GM21423 (cell line): ENCODE measurements around the gene ALG3.

Experiments
- ATAC-seq: cut with Tn5 transposase; IDR thresholded peaks from one replicate; pipeline ENCODE4 v1.9.1; 2021; ENCODE audit warnings: mild to moderate bottlenecking, moderate library complexity; ENCODE audit not compliant: unreplicated experiment

The ALG3 gene

DNA sequence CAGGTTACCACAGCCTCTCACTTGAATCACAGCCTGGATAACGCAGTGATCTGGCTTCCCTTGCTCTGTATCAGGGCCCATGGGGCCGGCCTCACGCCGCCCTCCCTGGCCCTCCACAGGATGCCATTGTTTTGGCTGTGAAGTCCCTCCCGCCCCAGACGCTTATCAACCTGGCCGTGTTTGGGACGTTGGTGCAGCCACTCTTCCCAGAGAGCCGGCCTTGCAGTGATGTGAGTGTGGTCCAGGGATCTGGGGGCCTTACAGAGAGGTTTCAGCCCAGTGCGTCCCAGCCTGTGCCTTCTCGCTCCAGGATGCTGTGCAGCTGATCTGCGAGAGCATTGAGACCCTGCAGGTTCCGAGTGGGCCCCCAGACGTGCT lies 12.7 kb downstream of the ALG3 start:
- ATAC-seq = no peak

DNA sequence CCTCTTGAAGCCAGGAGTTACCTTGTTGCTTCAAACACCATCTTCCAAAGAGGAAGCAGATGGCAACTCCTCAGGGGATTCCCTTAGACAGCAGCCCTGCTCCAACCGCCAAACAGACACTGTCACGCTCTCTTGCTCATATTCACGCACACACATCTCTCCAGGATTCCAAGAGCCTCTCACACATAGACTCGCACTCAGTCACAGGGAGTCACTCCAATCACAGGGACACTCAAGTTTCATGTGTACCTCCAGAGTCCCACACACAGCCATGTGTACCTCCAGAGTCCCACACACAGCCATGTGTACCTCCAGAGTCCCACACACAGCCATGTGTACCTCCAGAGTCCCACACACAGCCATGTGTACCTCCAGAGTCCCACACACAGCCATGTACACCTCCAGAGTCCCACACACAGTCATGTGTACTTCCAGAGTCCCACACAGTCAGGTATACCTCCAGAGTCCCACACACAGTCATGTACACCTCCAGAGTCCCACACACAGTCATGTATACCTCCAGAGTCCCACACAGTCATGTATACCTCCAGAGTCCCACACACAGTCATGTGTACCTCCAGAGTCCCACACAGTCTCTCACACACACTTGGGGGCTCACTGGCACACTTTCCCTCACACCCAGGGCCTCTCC lies 13.3 kb downstream of the ALG3 start:
- ATAC-seq = no peak

DNA sequence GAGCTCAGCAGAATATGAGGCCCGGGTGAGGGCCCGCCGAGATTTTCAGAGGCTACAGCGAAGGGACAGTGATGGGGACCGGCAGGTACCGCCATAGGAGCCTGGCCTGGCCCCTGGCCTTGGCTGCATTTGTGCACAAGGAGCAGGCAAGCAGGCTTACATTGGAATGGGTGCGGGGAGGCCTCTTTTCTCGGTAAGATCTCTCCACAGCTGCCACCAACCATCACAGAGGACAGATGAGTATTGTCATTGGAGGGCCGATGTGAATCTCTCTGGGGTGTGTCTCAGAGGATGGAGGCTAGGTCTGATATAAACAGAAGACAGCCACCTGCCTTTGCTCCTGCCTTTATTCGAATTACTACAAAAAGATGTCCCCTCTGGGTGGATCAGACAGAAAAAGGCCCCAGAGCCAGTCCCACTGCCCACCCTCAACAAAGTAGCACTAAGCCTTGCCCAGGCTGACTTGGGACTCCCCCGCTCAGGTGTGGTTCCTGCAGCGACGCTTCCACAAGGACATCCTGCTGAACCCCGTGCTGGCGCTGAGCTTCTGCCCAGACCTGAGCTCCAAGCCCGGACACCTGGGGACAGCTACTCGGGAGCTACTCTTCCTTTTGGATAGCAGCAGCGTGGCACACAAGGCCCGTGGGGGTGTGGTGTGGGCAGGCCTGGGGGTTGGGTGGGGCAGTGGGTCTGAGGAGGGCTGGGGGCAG lies 13.9 kb downstream of the ALG3 start:
- ATAC-seq = no peak

DNA sequence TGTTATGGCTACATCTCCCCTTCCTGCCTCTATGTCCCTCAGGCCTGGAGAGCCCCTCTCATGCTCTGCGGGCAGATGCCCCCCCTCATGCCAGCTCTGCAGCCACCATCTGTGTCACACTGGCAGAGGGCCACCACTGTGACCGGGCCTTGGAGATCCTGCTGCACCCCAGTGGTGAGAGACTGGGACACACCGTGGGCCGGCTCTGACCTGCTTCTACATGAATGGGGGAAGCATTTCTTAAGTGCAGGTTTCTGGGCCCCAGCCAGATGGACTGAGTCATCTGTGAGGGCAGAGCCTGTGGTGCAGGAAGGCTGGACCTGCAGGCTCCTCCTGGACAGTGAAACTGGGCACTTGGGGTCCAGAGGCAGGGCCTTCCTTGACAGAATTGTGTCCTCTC lies 14.5 kb downstream of the ALG3 start:
- ATAC-seq = no peak

DNA sequence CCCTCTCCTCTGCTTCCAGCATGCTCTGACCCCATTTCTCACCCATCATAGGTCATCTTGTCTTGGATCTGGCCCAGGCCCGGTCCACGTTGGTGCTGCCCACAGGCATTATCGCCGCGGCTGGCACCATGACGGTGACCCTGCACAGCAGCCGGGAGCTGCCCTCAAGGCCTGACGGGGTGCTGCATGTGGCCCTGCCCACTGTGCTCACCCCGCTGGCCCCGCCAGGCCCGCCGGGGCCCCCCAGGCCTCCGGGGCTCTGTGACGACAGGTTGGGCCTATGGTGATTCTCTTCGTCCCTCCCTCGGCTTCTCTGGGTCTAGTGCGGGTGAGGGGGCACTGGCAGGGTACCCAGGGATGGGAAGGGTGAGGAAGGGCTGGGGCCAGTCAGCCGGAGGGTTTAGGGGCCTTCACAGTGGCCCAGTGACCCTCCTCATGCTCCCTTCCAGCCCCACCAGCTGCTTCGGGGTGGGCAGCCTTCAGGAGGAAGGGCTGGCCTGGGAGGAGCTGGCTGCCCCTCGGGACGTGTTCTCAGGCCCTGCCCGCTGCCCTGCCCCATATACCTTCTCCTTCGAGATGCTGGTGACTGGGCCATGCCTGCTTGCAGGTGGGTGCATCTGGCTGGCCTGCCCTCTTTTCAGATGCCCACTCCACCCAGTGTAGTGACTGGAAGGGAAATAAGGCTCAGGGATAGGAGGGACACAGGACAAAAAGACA lies 15.5 kb downstream of the ALG3 start:
- no peak for ATAC-seq

DNA sequence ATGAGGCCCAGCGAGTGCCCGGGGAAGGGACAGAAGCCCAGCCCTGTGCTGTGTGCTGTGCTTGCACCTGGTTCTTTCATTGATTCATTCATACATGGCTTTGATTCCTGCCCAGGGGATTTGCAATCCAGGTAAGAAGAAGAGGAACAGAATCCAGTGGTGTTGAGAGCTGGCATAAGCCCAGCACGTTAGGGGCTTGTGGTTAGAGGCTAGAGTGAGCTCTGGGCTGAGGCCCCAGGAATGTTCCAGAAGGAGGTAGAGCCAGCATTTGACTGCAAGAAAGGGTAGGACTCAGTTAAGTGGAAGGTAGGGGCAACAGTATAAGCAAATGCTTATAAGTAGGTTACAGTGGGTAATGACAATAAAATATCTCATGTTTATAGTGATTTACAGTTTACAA lies 17.1 kb downstream of the ALG3 start:
- no peak for ATAC-seq

DNA sequence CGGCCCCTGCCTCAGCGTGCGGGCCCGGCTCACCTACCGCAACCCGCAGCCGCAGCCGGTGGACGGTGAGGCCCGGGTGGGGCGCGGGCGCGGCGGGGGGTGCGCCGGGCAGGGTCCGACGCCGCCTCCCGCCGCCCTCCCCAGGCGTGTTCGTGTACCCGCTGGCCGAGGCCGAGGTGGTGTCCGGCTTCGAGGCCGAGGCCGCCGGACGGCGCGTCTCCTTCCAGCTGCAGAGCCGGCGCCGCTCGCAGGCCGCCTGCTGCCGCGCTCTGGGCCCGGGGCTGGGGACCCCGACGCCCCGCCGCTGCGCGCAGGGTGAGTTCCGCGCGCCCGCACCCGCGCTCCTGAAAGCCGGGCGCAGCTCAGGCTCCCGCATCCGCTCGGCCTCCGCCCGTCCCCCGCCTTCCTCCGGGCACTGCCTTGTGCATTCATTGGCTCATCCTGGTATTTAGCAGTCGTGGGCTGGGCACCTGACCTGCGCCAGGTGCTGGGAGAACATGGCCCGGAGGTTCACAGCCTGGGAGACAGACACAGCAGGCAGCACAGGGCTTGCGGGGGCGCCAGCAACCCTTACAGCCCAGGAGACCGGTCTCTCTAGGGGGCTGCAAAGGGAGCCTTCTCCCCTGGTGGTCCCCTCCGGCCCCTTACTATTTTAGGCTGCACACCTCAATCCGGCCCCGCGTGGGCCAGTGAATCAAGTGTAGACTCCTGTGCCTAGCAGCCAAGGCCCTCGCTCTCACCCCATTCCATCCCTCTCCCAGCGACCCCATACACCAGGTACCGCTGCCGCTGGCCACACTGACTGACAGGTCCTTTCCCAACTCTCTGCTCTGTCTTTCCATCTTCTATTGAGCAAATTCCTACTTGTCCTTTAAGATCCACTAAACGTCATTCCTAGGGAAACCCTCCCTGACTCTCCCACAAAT lies 17.9 kb downstream of the ALG3 start:
- ATAC-seq = no peak

DNA sequence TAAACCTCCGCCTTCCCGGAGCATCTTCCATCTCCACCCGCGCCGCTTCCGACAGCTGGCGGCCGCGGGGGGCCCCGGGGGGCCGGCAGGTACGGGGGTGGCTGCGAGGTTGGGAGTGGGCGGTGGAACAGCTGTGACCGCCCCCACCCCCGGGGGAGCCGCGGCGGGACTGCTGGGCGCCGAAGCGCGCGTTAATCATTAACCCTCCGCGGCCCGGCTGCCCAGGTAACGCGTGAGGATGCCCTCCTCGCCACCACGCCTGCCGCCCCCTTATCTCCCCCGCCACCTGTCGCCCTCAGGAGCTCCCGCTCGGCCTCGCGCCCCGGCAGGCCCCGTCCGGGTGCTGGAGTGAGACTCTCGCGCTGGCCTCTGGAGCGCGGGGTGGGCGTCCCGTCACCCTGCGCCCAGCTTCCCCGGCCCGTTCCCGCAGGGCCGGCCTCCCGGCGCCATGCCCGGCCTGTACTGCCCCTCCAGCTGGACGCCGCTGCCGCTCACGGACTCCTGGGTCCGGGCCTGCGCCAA lies 18.6 kb downstream of the ALG3 start:
- no peak for ATAC-seq

DNA sequence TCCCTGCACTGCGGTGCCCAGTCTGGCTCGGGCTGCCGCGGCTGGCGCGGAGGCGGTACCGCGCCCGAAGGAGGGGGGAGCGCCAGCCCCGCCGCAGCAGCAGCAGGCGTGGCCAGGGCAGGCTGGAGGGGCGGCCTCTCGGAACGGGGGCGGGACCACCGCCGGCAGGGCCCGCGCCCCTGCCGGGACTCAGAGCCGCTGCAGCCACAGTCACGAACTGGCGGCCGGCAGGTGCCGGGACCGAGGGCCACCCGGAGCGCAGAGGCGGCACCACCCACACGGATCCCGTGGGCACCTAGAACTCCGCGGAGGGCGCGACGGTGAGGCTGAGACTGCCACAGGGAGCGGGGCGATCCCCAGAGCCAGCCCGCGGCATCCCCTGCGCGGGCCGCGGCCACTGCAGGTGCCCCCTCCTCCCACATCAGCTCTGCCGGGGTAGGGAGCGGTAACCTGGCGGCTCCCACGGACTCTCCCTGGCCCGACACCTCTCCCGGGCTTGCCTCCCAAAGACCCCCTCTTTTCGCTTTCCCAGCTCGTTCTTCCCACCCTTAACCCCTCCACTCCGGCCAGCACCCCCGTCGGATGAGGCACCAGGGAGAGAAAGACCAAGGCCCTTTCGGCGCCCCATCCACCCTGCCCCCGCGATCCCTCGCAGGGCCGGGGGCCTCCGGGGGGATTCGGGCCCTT lies 19.2 kb downstream of the ALG3 start, which contains the start of gene VWA5B2:
VWA5B2 (plus strand) TSS at position 192 of the 687 bp plus-strand sequence. CDS start 944 bp downstream, outside the sequence.
- peak; percentile 85 for ATAC-seq

DNA sequence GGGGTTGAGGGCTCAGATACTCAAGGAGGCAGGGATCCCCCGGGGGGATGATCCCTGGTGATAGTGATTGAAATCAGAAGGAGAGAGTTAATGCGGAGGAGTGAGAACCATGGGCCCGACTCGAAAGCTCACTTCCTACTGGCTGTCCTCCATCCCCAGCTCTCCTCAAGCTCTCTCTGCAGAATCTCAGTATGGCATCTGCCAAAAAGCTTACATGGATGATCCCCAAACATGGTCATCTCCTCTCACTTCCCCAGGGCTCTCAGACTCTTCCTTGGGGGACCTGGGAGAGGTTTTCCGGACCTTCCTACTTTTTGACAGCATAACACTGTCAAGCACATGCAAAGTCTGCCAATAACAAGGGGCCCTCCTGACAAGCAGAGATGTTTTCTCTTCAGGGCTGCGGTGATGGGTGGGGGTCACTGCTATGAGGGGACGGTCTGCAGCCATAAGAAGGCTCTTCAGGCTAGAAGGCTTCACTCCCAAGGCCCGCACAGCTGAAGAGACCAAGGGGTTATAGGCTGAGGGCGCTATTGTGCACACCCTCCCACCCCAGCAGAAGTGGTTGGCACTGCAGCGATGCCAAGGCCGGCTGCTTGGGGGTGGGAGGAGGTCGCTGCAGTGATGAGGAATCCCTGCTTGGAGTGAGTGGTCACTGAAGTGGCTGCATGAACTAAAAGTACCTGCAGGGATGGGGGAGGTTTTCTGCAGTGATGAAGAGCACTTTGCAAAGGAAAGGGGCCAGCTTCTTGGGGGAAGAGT lies 20.2 kb downstream of the ALG3 start:
- ATAC-seq = no peak

DNA sequence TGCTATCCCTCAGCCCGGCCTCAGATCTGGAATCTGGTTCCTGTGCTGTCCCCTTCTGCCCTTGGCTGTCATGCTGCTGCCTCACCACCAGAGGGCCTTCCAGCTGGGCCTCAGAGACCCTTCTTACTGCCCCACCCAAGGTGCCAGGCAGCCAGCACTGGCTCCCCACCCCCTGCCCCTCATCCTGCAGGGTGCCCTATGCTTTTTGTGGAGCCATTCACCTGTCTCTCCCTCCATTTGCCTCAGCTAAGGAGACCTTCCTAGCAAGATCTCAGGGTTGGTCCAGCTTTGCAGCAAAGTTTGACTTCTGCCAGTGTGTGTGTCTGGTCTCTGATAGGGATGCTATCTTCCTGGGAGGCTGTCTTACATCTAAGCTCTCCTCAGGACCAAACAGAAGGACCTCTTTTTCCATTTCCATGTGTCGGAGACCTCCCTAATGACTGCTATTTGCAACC lies 21.3 kb downstream of the ALG3 start:
- no peak for ATAC-seq

DNA sequence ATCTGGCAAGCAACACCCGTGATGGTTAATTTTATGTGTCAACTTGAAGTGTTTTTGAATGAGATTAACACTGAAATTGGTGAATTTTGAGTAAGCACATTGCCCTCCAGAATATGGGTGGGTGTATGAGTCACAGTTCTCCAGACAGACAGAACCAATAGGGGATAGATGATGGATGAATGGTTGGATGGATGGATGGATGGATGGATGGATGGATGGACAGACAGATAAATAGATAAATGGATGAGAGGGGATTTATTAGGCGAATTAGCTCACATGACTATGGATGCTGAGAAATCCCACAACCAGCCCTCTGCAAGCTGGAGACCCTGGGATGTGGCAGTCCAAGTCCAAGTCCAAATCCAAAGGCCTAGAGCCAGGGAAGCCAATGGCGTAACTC lies 24.8 kb downstream of the ALG3 start:
- ATAC-seq = no peak

DNA sequence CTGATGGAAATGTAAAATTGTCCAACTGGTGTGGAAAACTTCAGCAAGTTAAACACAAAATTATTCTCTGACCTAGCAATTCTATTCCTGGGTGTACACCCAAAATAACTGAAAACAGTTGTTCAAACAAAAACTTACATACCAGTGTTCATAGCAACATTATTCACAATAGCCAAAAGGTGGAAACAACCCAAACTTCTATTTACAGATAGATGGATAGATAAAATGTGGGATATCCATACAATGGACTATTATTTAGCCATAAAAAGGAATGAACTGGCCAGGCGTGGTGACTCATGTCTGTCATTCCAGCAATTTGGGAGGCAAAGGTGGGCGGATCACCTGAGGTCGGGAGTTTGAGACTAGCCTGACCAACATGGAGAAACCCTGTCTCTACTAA lies 26.2 kb downstream of the ALG3 start:
- no peak for ATAC-seq

DNA sequence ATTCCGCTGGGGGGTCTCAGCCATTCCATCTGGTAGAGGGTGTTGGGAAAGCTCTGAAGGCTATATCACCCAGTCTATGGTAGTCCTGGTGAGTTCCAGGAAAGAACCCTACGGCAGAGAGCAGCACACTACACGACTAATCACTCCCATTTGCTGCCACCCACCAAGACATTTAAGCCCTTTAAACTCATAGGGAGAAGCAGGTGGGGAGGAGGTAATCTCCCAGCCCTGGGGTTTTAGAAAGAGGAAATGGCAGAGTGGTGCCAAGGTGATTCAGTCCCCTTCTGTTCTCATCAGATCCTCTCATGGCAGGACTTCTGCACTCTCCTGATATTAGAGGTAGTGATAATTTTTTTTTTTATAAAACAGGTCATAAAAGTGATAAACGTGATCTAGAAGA lies 29.9 kb downstream of the ALG3 start:
- no peak for ATAC-seq

DNA sequence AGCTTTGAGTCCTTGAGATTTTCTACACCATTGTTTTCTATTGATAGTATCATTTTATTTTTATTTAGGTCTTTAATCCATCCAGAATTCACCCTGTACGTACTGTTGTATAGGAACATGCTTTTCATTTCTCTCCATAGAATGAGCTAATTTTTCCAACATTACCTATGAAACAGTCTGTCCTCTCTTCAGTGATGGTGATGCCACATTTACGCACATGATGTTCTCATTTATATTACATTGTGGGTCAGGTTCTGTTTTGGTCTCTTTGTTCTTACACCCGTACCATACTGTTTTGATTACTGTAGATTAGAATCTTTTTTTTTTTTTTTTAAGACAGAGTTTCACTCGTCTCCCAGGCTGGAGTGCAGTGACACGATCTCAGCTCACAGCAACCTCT lies 37.0 kb downstream of the ALG3 start:
- no peak for ATAC-seq

DNA sequence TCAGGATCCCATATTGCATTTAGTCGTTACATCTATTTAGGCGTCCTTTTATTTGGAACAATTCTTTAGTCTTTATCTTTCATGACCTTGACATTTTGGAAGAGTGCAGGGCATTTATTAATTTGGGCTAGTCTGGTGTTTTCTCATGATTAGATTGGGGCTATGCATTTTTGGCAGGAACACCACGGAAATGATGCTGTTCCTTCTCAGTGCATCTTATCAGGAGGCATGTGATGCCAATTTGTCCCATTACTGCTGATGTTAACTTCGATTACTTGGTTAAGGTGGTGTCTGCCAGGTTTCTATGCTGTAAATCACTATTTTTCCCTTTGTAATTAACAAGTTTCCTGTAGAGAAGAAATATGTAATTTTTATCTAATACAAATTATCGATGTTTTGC lies 37.5 kb downstream of the ALG3 start:
- ATAC-seq = no peak

DNA sequence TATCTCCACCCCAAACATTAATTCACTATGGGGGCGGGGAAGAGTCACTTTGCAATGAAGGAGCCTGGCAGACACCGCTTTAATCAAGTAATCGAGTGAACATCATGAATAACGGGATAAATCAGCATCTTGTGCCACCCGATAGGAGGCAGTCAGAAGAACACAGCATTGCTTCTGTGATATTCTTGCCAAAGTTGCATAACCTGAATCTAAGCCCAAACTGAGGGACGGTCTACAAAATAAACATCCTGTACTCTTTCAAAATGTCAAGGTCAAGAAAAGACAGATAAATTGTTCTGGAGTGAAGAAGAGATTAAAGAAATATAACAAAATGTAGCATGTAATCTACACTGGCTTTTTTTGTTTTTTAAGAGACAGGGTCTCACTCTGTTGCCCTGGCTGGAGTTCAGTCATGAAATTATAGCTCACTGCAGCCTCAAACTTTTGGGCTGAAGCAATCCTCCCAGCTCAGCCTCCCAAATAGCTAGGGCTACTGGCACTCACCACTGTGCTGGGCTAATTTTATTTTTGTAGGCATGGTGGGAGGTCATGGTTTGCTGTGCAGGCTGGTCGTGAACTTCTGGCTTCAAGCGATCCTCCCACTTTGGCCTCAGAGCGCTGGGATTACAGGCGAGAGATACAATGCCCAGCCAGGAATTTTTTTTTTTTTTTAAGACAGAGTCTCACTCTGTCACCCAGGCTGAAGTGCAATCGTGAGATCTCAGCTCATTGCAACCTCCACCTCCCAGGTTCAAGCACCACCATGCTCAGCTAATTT lies 39.4 kb downstream of the ALG3 start:
- ATAC-seq = no peak

DNA sequence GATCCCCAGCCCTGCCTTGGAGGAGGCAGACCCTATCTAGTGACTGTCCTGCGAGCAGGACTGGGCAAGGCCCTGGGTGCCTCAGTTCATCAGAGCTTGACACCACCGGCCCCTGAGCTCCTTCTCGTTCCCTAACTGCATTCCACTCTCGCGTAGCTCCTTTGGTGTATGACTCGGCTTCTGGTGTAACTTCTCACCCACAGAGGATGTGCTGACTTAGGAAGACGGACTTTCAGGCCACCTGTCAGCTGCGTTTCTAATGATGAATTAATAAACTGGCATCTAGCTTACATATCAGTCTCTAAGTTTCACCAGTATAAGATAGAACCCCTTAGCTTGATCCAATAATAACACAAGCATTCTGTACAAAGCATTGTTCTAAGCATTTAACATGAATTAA lies 45.2 kb downstream of the ALG3 start:
- ATAC-seq = no peak

DNA sequence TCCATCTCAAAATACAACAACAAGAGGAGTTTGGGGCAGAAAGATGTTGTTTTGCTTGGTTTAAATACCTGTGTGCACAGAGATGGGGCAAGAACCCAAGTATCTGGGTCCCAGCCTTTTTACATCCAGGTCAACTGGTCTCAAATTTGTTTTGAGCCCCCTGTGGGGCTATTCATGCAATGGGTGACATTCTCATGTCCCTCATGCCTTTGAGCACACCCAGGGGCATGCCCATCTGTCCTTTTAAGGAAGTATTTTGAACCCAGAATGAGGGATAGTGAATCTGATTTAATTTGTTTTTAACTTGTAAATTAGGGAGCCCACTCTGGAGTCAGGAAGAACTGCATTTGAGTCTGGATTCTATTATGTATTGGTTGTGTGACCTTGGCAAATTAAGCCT lies 47.9 kb downstream of the ALG3 start:
- no peak for ATAC-seq
